ACC112 (cell line): Measurements from ENCODE around the gene TYW1.
"Not testable (repeated sequence)": the region's sequence is repeated elsewhere in the genome, so short reads cannot be mapped to it uniquely, and the experiment has no call there.

Experiments used
- H2AFZ ChIP-seq: fragments of 200-600 bp; sonication (generic); one replicate; pipeline ENCODE4 v1.6.0; 2017; ENCODE audit warnings: antibody characterized with exemption, low read length; ENCODE audit not compliant: unreplicated experiment
- H3K27ac ChIP-seq: fragments of 200-600 bp; sonication (generic); 2 replicates; pipeline ENCODE4 v1.5.1; 2014; ENCODE audit warnings: low read depth, mild to moderate bottlenecking, antibody characterized with exemption, low read length, moderate library complexity
- H3K27me3 ChIP-seq: fragments of 200-600 bp; sonication (generic); 2 replicates; pipeline ENCODE4 v1.6.1; 2014; ENCODE audit warnings: mild to moderate bottlenecking, antibody characterized with exemption, low read length, moderate library complexity, mixed read lengths; ENCODE audit not compliant: insufficient read depth
- H3K36me3 ChIP-seq: fragments of 200-600 bp; sonication (generic); 2 replicates; pipeline ENCODE4 v1.6.1; 2016; ENCODE audit warnings: mild to moderate bottlenecking, antibody characterized with exemption, low read length, moderate library complexity, mixed read lengths; ENCODE audit not compliant: insufficient read depth
- H3K4me1 ChIP-seq: fragments of 200-600 bp; sonication (generic); one replicate; pipeline ENCODE4 v1.6.1; 2016; ENCODE audit warnings: low read length, mixed read lengths; ENCODE audit not compliant: insufficient read depth, unreplicated experiment, control insufficient read depth
- H3K4me3 ChIP-seq: fragments of 200-600 bp; sonication (generic); 2 replicates; pipeline ENCODE4 v1.5.1; 2014; ENCODE audit warnings: mild to moderate bottlenecking, low read depth, low read length
- H3K79me2 ChIP-seq: fragments of 200-600 bp; sonication (generic); one replicate; pipeline ENCODE4 v1.6.0; 2016; ENCODE audit warnings: low read length; ENCODE audit not compliant: control insufficient read depth, unreplicated experiment, insufficient read depth

The TYW1 gene

GRCh38 chr7:66994691-66995049 lies 2.0 kb upstream of the TYW1 start:
- not testable (repeated sequence) for H3K36me3 ChIP-seq, H3K4me1 ChIP-seq, H3K27me3 ChIP-seq
- Histone ChIP-seq H3K27ac (peak overlapping the region; percentile 93), H3K4me3 (peak overlapping the region; percentile 94), H2AFZ (peak overlapping the region; percentile 78), H3K79me2 (peaks cover 32% of the 10 kb centered on the region)

- Histone ChIP-seq H3K27ac (peak within 1 kb of the TSS; percentile 93), H3K79me2 (peaks cover 32% of the 10 kb centered on the region), H3K4me3 (peak within 1 kb of the TSS; percentile 94), H2AFZ (peak within 1 kb of the TSS; percentile 78)
- not testable (repeated sequence) for H3K36me3 ChIP-seq, H3K27me3 ChIP-seq, H3K4me1 ChIP-seq
These were observed 1.4 kb upstream of the TYW1 start, which contains the start of gene SBDS for GRCh38 chr7:66995050-66995776. Gene SBDS (minus strand): TSS chr7:66995586. CDS start chr7:66995417, 169 bp downstream.

GRCh38 chr7:67000601-67001258 lies 4.1 kb downstream of the TYW1 start:
- not testable (repeated sequence) for H3K4me3 ChIP-seq, H3K27ac ChIP-seq, H3K36me3 ChIP-seq, H3K4me1 ChIP-seq, H3K27me3 ChIP-seq, H2AFZ ChIP-seq
- H3K79me2 ChIP-seq, result peaks cover 11% of the 10 kb centered on the region

GRCh38 chr7:67004145-67004544 lies 7.5 kb downstream of the TYW1 start:
- H3K4me3 ChIP-seq, H3K27ac ChIP-seq, H3K36me3 ChIP-seq: not testable (repeated sequence)

GRCh38 chr7:67006965-67007364 lies 10.3 kb downstream of the TYW1 start:
- H3K4me1 ChIP-seq, result no peaks in the 10 kb centered on the region
- H2AFZ ChIP-seq, result no peak overlapping the region
- H3K4me3 ChIP-seq, result no peak overlapping the region
- H3K79me2 ChIP-seq, result no peaks in the 10 kb centered on the region
- no peaks in the 10 kb centered on the region for H3K27me3 ChIP-seq
- no peaks in the 10 kb centered on the region for H3K36me3 ChIP-seq
- H3K27ac ChIP-seq, result no peak overlapping the region

More at GRCh38 chr7:67004145-67004544, 7.5 kb downstream of the TYW1 start:
- H3K4me1 ChIP-seq, H3K27me3 ChIP-seq, H3K79me2 ChIP-seq, H2AFZ ChIP-seq: not testable (repeated sequence)

- Histone ChIP-seq H3K27ac (no peak overlapping the region), H3K36me3 (no peaks in the 10 kb centered on the region)
These were observed 11.6 kb downstream of the TYW1 start for GRCh38 chr7:67008260-67008659.

GRCh38 chr7:67009677-67010076 lies 13.0 kb downstream of the TYW1 start:
- not testable (repeated sequence) for H3K27ac ChIP-seq, H3K27me3 ChIP-seq, H3K36me3 ChIP-seq, H3K79me2 ChIP-seq, H2AFZ ChIP-seq, H3K4me3 ChIP-seq, H3K4me1 ChIP-seq

More at GRCh38 chr7:67008260-67008659, 11.6 kb downstream of the TYW1 start:
- Histone ChIP-seq H3K27me3 (no peaks in the 10 kb centered on the region), H3K79me2 (no peaks in the 10 kb centered on the region), H3K4me3 (no peak overlapping the region), H3K4me1 (no peaks in the 10 kb centered on the region), H2AFZ (no peak overlapping the region)

GRCh38 chr7:67014076-67014622 lies 17.5 kb downstream of the TYW1 start:
- H2AFZ ChIP-seq, H3K79me2 ChIP-seq, H3K4me1 ChIP-seq, H3K36me3 ChIP-seq, H3K27me3 ChIP-seq, H3K4me3 ChIP-seq, H3K27ac ChIP-seq: not testable (repeated sequence)

GRCh38 chr7:67017971-67018370 lies 21.3 kb downstream of the TYW1 start:
- not testable (repeated sequence) for H3K4me3 ChIP-seq, H3K36me3 ChIP-seq, H3K27ac ChIP-seq, H3K79me2 ChIP-seq, H3K4me1 ChIP-seq, H3K27me3 ChIP-seq, H2AFZ ChIP-seq

- Histone ChIP-seq H3K27me3 (no peaks in the 10 kb centered on the region), H3K4me1 (no peaks in the 10 kb centered on the region), H3K79me2 (no peaks in the 10 kb centered on the region), H3K4me3 (no peak overlapping the region), H2AFZ (no peak overlapping the region), H3K36me3 (no peaks in the 10 kb centered on the region), H3K27ac (no peak overlapping the region)
These were observed 22.3 kb downstream of the TYW1 start for GRCh38 chr7:67018940-67019339.
